Tibial nerve (tissue), 3 donors: ENCODE data around the gene CADPS.

Experiments
- POLR2A ChIP-seq, 2 donors: fragments of 450-650 bp; IDR thresholded peaks; one replicate each; pipeline ENCODE4 v1.6.1; 2017; ENCODE audit warnings: antibody characterized with exemption in 2 of 2, mild to moderate bottlenecking in 2 of 2, moderate library complexity in 2 of 2
- TF ChIP-seq, protein P1 (sequence below), 5 experiments: fragments of 200-600 bp in 3 of 5; fragments of 450-650 bp in 2 of 5; sonication (generic) in 3 of 5; IDR thresholded peaks; one replicate each; pipeline ENCODE4 v1.5.1; 2016 to 2019; ENCODE audit warnings: antibody characterized with exemption in 5 of 5, mild to moderate bottlenecking in 3 of 5, moderate library complexity in 2 of 5

DNA sequence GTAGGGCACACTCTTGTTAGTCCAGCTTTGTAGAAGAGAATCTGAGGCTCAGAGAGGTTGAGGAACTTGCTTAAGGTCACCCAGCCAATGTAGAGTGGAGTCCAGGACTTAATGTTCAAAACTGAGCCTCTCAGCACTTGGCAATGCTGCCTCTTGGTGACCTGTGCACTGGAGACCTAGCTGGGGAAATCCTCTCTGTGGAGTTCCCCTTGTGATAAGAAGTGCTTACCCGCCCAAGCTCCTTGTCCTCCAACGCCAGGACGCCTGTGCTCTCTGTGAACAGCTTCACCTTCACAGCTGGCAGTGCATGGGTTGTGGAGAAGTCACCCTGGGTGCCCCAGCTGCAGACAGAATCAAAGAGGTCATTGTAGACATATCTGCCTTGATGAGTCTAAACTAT is 282.8 kb downstream of the CADPS start:
- TF ChIP-seq, protein P1, sequence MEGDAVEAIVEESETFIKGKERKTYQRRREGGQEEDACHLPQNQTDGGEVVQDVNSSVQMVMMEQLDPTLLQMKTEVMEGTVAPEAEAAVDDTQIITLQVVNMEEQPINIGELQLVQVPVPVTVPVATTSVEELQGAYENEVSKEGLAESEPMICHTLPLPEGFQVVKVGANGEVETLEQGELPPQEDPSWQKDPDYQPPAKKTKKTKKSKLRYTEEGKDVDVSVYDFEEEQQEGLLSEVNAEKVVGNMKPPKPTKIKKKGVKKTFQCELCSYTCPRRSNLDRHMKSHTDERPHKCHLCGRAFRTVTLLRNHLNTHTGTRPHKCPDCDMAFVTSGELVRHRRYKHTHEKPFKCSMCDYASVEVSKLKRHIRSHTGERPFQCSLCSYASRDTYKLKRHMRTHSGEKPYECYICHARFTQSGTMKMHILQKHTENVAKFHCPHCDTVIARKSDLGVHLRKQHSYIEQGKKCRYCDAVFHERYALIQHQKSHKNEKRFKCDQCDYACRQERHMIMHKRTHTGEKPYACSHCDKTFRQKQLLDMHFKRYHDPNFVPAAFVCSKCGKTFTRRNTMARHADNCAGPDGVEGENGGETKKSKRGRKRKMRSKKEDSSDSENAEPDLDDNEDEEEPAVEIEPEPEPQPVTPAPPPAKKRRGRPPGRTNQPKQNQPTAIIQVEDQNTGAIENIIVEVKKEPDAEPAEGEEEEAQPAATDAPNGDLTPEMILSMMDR (IDR thresholded peaks at IDR 0.05), result no peak
- no peak for TF ChIP-seq POLR2A (IDR thresholded peaks at IDR 0.05)
